K562 (cell line): ENCODE results near the gene SORT1. TPM values are rescaled to one million over a fixed set of nuclear protein-coding genes. Genes with fewer than 3 reads are reported as not detected.

Source experiments
- ASH1L ChIP-seq: fragments of 450-650 bp; IDR thresholded peaks from 2 replicates; pipeline ENCODE4 v1.6.1; 2018; ENCODE audit warnings: borderline replicate concordance, mild to moderate bottlenecking, low read depth; ENCODE audit not compliant: partially characterized antibody
- ATF3 ChIP-seq, 2 experiments: fragments of 450-650 bp in 1 of 2; sonication (generic) in 1 of 2; formaldehyde crosslinking in 1 of 2; IDR thresholded peaks in 1 of 2; conservative IDR thresholded peaks in 1 of 2; 2 replicates each; pipeline versions ENCODE4 v1.6.1 to v1.8.1; 2016 to 2023; ENCODE audit warnings: mild to moderate bottlenecking in 2 of 2, moderate library complexity in 2 of 2, inconsistent platforms in 1 of 2, missing genetic modification reagents in 1 of 2
- CBFA2T2 ChIP-seq: fragments of 450-650 bp; conservative IDR thresholded peaks from 2 replicates; pipeline ENCODE4 v1.6.1; 2017; ENCODE audit warnings: mild to moderate bottlenecking
- CBX3 ChIP-seq, 2 experiments: IDR thresholded peaks; 1 replicate in 1 of 2; 2 replicates in 1 of 2; pipeline ENCODE4 v1.6.1; 2012; ENCODE audit warnings: inconsistent platforms in 2 of 2, low read length in 2 of 2, borderline replicate concordance in 1 of 2, control low read depth in 1 of 2
- CREB3 ChIP-seq: fragments of 450-650 bp; conservative IDR thresholded peaks from 2 replicates; pipeline ENCODE4 v1.6.1; 2016; ENCODE audit warnings: missing genetic modification characterization, low read depth, mild to moderate bottlenecking, missing compliant biosample characterization, moderate library complexity
- FOXM1 ChIP-seq, 2 experiments: fragments of 450-650 bp in 1 of 2; sonication (generic) in 1 of 2; formaldehyde crosslinking in 1 of 2; IDR thresholded peaks; 2 replicates each; pipeline versions ENCODE4 v1.6.1 to v1.9.0; 2017 to 2022; ENCODE audit warnings: low read depth in 2 of 2, mild to moderate bottlenecking in 2 of 2, missing genetic modification reagents in 1 of 2, moderate library complexity in 1 of 2
- JUN ChIP-seq, 2 experiments: sonication (generic) in 1 of 2; formaldehyde crosslinking in 1 of 2; IDR thresholded peaks; 2 replicates each; pipeline versions ENCODE4 v1.6.1 to v1.8.0; 2012 to 2022; ENCODE audit warnings: borderline replicate concordance in 2 of 2, mild to moderate bottlenecking in 2 of 2, improper control_type of control experiment in 1 of 2, low read depth in 1 of 2, low read length in 1 of 2, missing genetic modification reagents in 1 of 2
- KDM4B ChIP-seq, 2 experiments: fragments of 450-650 bp in 1 of 2; sonication (generic) in 1 of 2; IDR thresholded peaks; 2 replicates each; pipeline ENCODE4 v1.6.1; 2016 to 2017; ENCODE audit warnings: borderline replicate concordance in 2 of 2, antibody characterized with exemption in 1 of 2, low read depth in 1 of 2, mild to moderate bottlenecking in 1 of 2
- KLF1 ChIP-seq: fragments of 450-650 bp; IDR thresholded peaks from 2 replicates; pipeline ENCODE4 v1.6.1; 2016; ENCODE audit warnings: missing genetic modification characterization, missing compliant biosample characterization
- KLF13 ChIP-seq: fragments of 450-650 bp; IDR thresholded peaks from 2 replicates; pipeline ENCODE4 v1.6.1; 2016; ENCODE audit warnings: missing genetic modification characterization, low read depth, mild to moderate bottlenecking, missing compliant biosample characterization, moderate library complexity, borderline replicate concordance
- LEF1 ChIP-seq: fragments of 450-650 bp; IDR thresholded peaks from 2 replicates; pipeline ENCODE4 v1.6.1; 2016; ENCODE audit warnings: mild to moderate bottlenecking
- MEIS2 ChIP-seq: fragments of 450-650 bp; IDR thresholded peaks from 2 replicates; pipeline ENCODE4 v1.6.1; 2014; ENCODE audit warnings: mild to moderate bottlenecking; ENCODE audit not compliant: partially characterized antibody
- MIER1 ChIP-seq: fragments of 450-650 bp; IDR thresholded peaks from 2 replicates; pipeline ENCODE4 v1.6.1; 2016; ENCODE audit warnings: antibody characterized with exemption, mild to moderate bottlenecking, low read depth
- PHB ChIP-seq: fragments of 250-450 bp; sonication (Bioruptor Pico); IDR thresholded peaks from 2 replicates; pipeline ENCODE4 v1.5.0; 2021
- PHF20 ChIP-seq: fragments of 450-650 bp; IDR thresholded peaks from 2 replicates; pipeline ENCODE4 v1.6.1; 2018; ENCODE audit not compliant: partially characterized antibody
- SMAD1 ChIP-seq: fragments of 150-350 bp; IDR thresholded peaks from 2 replicates; pipeline ENCODE4 v1.6.1; 2014; ENCODE audit warnings: low read length, low read depth; ENCODE audit not compliant: partially characterized antibody
- TAF9B ChIP-seq: fragments of 450-650 bp; IDR thresholded peaks from 2 replicates; pipeline ENCODE4 v1.6.1; 2018; ENCODE audit warnings: mild to moderate bottlenecking; ENCODE audit not compliant: partially characterized antibody
- TRIM24 ChIP-seq, 2 experiments: fragments of 450-650 bp; IDR thresholded peaks; 2 replicates each; pipeline ENCODE4 v1.6.1; 2016
- ZEB2 ChIP-seq: fragments of 450-650 bp; IDR thresholded peaks from 2 replicates; pipeline ENCODE4 v1.6.1; 2016
- ZNF134 ChIP-seq: fragments of 250-450 bp; sonication (Bioruptor Pico); conservative IDR thresholded peaks from 2 replicates; pipeline ENCODE4 v1.4.0; 2020
- ZNF280A ChIP-seq: fragments of 450-650 bp; IDR thresholded peaks from 2 replicates; pipeline ENCODE4 v1.6.1; 2018; ENCODE audit warnings: mild to moderate bottlenecking, low read depth; ENCODE audit not compliant: partially characterized antibody
- ZNF282 ChIP-seq: sonication (generic); formaldehyde crosslinking; IDR thresholded peaks from 2 replicates; pipeline ENCODE4 v1.8.1; 2023; ENCODE audit warnings: missing genetic modification reagents
- polyA plus RNA-seq, 8 experiments: library from polyadenylated mRNA; depleted of rRNA in 4 of 8; stranded (reverse) in 5 of 8; unstranded in 3 of 8; fragments of >200 nt; fragmentation: Nextera tagmentation in 2 of 8; fragmentation: Illumina TruSeq in 1 of 8; extraction: Ambion mirVana in 2 of 8; extraction: Trizol in 1 of 8; gene quantifications; 2 replicates each; pipeline versions ENCODE4 v1.2.1 to v1.2.3, GENCODE V29; 2011 to 2014; ENCODE audit warnings: inconsistent platforms in 1 of 8, missing spikeins in 1 of 8
- total RNA-seq, 7 experiments: library from RNA; depleted of rRNA in 6 of 7; stranded (reverse); fragments of >200 nt in 6 of 7; fragmentation: Illumina TruSeq in 2 of 7; extraction: Trizol in 2 of 7; gene quantifications; 2 replicates each; pipeline versions ENCODE4 v1.2.1 to v1.2.3, GENCODE V29; 2011 to 2021; ENCODE audit warnings: low replicate concordance in 1 of 7
- TF ChIP-seq, protein P1 (sequence below): fragments of 450-650 bp; IDR thresholded peaks from 2 replicates; pipeline ENCODE4 v1.6.1; 2016; ENCODE audit warnings: mild to moderate bottlenecking

SORT1 gene
- total and polyA plus RNA-seq, 9 of the 15 experiments (the other 6 are each of a cell fraction or from before 2014, with no cell fraction given) = 27.4 to 112 (median 65.0) TPM

DNA sequence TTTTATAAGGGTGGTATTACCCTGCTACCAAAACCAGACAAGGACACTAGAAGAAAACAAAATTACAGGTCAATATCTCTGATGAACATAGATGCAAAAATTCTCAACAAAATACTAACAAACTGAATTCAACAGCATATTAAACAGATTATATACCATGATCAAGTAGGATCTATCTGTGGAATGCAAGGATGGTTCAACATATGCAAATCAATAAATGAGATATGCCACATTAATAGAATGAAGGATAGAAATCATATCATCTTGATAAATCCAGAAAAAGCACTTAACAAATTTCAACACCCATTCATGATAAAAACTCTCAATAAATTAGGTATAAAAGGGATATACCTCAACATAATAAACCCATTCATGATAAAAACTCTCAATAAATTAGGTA lies 66.6 kb downstream of the SORT1 start (continued):
- TF ChIP-seq ATF3 (IDR thresholded peaks at IDR 0.05) = no peak
- no peak for TF ChIP-seq ATF3 (CRISPR knock-in tag; conservative IDR thresholded peaks at IDR 0.05)
- no peak for TF ChIP-seq TAF9B
- TF ChIP-seq ZNF282 = no peak
- TF ChIP-seq PHB (CRISPR knock-in tag) = no peak
- no peak for TF ChIP-seq MIER1
- TF ChIP-seq, protein P1, sequence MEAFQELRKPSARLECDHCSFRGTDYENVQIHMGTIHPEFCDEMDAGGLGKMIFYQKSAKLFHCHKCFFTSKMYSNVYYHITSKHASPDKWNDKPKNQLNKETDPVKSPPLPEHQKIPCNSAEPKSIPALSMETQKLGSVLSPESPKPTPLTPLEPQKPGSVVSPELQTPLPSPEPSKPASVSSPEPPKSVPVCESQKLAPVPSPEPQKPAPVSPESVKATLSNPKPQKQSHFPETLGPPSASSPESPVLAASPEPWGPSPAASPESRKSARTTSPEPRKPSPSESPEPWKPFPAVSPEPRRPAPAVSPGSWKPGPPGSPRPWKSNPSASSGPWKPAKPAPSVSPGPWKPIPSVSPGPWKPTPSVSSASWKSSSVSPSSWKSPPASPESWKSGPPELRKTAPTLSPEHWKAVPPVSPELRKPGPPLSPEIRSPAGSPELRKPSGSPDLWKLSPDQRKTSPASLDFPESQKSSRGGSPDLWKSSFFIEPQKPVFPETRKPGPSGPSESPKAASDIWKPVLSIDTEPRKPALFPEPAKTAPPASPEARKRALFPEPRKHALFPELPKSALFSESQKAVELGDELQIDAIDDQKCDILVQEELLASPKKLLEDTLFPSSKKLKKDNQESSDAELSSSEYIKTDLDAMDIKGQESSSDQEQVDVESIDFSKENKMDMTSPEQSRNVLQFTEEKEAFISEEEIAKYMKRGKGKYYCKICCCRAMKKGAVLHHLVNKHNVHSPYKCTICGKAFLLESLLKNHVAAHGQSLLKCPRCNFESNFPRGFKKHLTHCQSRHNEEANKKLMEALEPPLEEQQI = 0 out of 2 replicates have a peak, but pooled peaks have one; percentile 49
- no peak for TF ChIP-seq KLF1 (tag)
- TF ChIP-seq ZNF134 (CRISPR knock-in tag) = no peak
- TF ChIP-seq SMAD1 = no peak
- no peak for TF ChIP-seq CBFA2T2
- no peak for TF ChIP-seq JUN (IDR thresholded peaks at IDR 0.05; ENCODE audit: borderline replicate concordance, low read depth, low read length)
- TF ChIP-seq JUN (CRISPR knock-in tag; IDR thresholded peaks at IDR 0.05; ENCODE audit: borderline replicate concordance) = no peak
- TF ChIP-seq ZEB2 = 0 out of 2 replicates have a peak, but pooled peaks have one; percentile 22
- TF ChIP-seq KDM4B (IDR thresholded peaks at IDR 0.05; ENCODE audit: borderline replicate concordance in 2 of 2, low read depth in 1 of 2) = no peak
- no peak for TF ChIP-seq MEIS2
- peak in 1 of 2 experiments; percentile 88; a peak in 2 of 3 replicates for TF ChIP-seq CBX3 (IDR thresholded peaks at IDR 0.05; ENCODE audit: borderline replicate concordance in 1 of 2, low read length in 2 of 2)
- no peak for TF ChIP-seq CREB3 (tag)
- no peak for TF ChIP-seq KLF13 (tag)
- TF ChIP-seq FOXM1 (IDR thresholded peaks at IDR 0.05; ENCODE audit: low read depth) = no peak
- TF ChIP-seq FOXM1 (CRISPR knock-in tag; IDR thresholded peaks at IDR 0.05; ENCODE audit: low read depth) = no peak
- no peak for TF ChIP-seq ASH1L
- TF ChIP-seq PHF20 = no peak
- peak in 1 of 2 experiments; percentile 44; a peak in 1 of 4 replicates for TF ChIP-seq TRIM24 (IDR thresholded peaks at IDR 0.05)
- peak; percentile 82 for TF ChIP-seq ZNF280A
- TF ChIP-seq LEF1 = no peak
